HG03571 (cell line): ENCODE data around the gene RABGAP1L.
"Not testable (repeated sequence)": the region's sequence is repeated elsewhere in the genome, so short reads cannot be mapped to it uniquely, and the experiment has no call there.

Experiments
- ATAC-seq: cut with Tn5 transposase; IDR thresholded peaks from one replicate; pipeline ENCODE4 v1.9.1; 2021; ENCODE audit not compliant: unreplicated experiment

RABGAP1L gene

GRCh38 chr1:175005085-175005783, 845.9 kb downstream of the RABGAP1L start:
- no peak for ATAC-seq

- no peak for ATAC-seq
Measured at GRCh38 chr1:175009532-175009931, 850.2 kb downstream of the RABGAP1L start.

- ATAC-seq: no peak
Measured at GRCh38 chr1:175013445-175013844, 854.1 kb downstream of the RABGAP1L start.

GRCh38 chr1:175015243-175015642, 855.9 kb downstream of the RABGAP1L start:
- no peak for ATAC-seq

- no peak for ATAC-seq
Measured at GRCh38 chr1:175019524-175019923, 860.2 kb downstream of the RABGAP1L start.

- peak; percentile 95 for ATAC-seq
Measured at GRCh38 chr1:175023043-175023921, 864.0 kb downstream of the RABGAP1L start, which contains the start of gene MRPS14. TSS of gene MRPS14 (minus strand) at chr1:175023425. CDS start at chr1:175023408, 17 bp downstream.

GRCh38 chr1:175023922-175024242, 864.6 kb downstream of the RABGAP1L start:
- ATAC-seq: not testable (repeated sequence)

- ATAC-seq: no peak
Measured at GRCh38 chr1:175024773-175025172, 865.5 kb downstream of the RABGAP1L start.

GRCh38 chr1:175033953-175034352, 874.6 kb downstream of the RABGAP1L start:
- ATAC-seq: no peak

- ATAC-seq: no peak
Measured at GRCh38 chr1:175034775-175035174, 875.5 kb downstream of the RABGAP1L start.

- ATAC-seq: no peak
Measured at GRCh38 chr1:175035865-175036264, 876.5 kb downstream of the RABGAP1L start.

- no peak for ATAC-seq
Measured at GRCh38 chr1:175036476-175036875, 877.2 kb downstream of the RABGAP1L start.

GRCh38 chr1:175037416-175037815, 878.1 kb downstream of the RABGAP1L start:
- no peak for ATAC-seq

GRCh38 chr1:175040324-175040879, 881.1 kb downstream of the RABGAP1L start:
- ATAC-seq: no peak

- ATAC-seq: no peak
Measured at GRCh38 chr1:175042650-175043049, 883.3 kb downstream of the RABGAP1L start.

GRCh38 chr1:175043824-175044223, 884.5 kb downstream of the RABGAP1L start:
- ATAC-seq: no peak

GRCh38 chr1:175044591-175044990, 885.3 kb downstream of the RABGAP1L start:
- ATAC-seq: not testable (repeated sequence)
